BLaER1 (cell line): ENCODE data around the gene EFCAB11.
A peak's percentile ranks its signal among the peaks of the same experiment; 100 is the strongest.

ENCODE experiments used
- H3K27ac ChIP-seq: shearing (Covaris generic); formaldehyde crosslinking; 2 replicates; pipeline ENCODE4 v1.8.1; 2022
- H3K27me3 ChIP-seq: shearing (Covaris generic); formaldehyde crosslinking; 2 replicates; pipeline ENCODE4 v1.8.1; 2022
- H3K36me3 ChIP-seq: shearing (Covaris generic); formaldehyde crosslinking; 2 replicates; pipeline ENCODE4 v1.8.1; 2022
- H3K4me1 ChIP-seq: shearing (Covaris generic); formaldehyde crosslinking; 2 replicates; pipeline ENCODE4 v1.8.1; 2022
- H3K4me2 ChIP-seq: shearing (Covaris generic); formaldehyde crosslinking; 2 replicates; pipeline ENCODE4 v1.8.1; 2022
- H3K4me3 ChIP-seq: shearing (Covaris generic); formaldehyde crosslinking; 2 replicates; pipeline ENCODE4 v1.8.1; 2022
- H3K9ac ChIP-seq: shearing (Covaris generic); formaldehyde crosslinking; 2 replicates; pipeline ENCODE4 v1.8.1; 2022
- H3K9me3 ChIP-seq: shearing (Covaris generic); formaldehyde crosslinking; 2 replicates; pipeline ENCODE4 v1.8.1; 2022
- H4K20me1 ChIP-seq: shearing (Covaris generic); formaldehyde crosslinking; 2 replicates; pipeline ENCODE4 v1.8.1; 2022
- Cebpa-rat ChIP-seq: shearing (Covaris generic); IDR thresholded peaks from 2 replicates; pipeline ENCODE4 v1.8.1; 2022

The EFCAB11 gene

DNA sequence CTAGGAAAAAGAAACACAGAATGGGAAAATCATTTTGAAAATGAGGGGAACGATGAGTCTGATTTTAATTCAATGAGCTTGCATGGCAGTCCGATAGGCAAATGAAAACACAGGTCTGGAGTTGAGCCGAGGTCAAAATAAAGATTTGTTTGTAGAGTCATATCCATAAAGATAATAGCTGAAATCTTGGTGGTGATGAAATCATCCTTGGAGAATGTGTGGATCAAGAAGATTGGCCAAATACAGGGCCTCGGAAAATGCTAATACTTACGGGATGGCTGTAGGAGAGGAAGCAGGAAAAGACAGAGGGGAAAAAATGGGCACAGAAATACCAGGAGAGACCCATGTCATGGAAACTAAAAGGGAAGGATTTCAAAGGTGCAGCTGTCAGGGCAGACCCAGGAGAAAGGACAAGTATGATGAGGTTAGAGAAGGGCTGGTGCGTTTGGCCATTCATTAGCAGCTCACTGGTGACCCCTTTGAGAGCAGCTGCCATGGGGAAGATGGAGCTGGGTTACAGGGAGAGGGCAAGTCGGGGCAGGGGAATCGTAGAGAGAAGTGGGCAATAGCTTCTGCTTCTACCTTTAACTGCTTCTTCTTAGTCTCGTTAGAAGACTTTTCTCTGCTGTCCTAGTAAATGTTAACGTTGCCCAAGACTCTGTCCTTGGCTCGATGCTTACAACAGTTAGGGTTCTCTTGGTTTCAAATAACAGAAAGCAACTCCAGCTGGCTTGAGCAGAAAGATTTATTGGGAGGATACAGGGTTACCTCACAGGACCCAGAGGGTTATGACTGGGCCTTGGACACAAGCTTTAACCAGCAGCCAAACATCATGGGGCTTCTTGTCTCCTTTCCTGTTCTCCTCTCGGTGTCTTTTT lies 161.8 kb downstream of the EFCAB11 start:
- H3K9me3 ChIP-seq, result no peaks in the 10 kb centered on the region
- H3K27ac ChIP-seq, result no peak overlapping the region
- no peaks in the 10 kb centered on the region for H4K20me1 ChIP-seq
- no peaks in the 10 kb centered on the region for H3K4me1 ChIP-seq
- TF ChIP-seq Cebpa-rat, result no peak
- no peak overlapping the region for H3K9ac ChIP-seq
- no peak overlapping the region for H3K4me2 ChIP-seq
- H3K36me3 ChIP-seq, result no peaks in the 10 kb centered on the region
- no peak overlapping the region for H3K4me3 ChIP-seq
- no peaks in the 10 kb centered on the region for H3K27me3 ChIP-seq

DNA sequence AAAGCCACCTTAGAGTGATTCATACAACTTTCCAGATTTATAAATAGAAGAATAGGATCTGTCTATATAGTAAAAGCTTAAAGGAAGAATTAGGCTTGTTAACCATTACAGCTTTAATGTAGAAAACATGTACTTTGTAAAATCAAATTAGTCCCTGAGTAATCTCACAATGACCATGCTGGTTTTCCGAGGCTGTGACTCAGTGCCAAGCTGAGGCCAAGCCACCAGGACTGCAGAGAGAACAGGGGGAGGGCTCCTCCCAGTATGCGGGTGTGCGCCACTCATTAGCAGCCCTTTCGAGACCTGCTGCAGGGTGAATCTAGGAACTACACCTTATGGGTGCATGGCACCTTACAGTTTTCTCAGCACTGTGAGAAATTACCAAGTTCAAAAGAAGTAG lies 167.0 kb downstream of the EFCAB11 start:
- Histone ChIP-seq H3K9me3 (no peaks in the 10 kb centered on the region), H3K4me1 (0 out of 2 replicates have a peak, but pooled peaks cover 3% of the 10 kb centered on the region), H3K9ac (no peak overlapping the region), H3K36me3 (no peaks in the 10 kb centered on the region), H3K4me3 (no peak overlapping the region), H4K20me1 (no peaks in the 10 kb centered on the region), H3K4me2 (no peak overlapping the region), H3K27ac (no peak overlapping the region), H3K27me3 (no peaks in the 10 kb centered on the region)
- TF ChIP-seq Cebpa-rat, result no peak

DNA sequence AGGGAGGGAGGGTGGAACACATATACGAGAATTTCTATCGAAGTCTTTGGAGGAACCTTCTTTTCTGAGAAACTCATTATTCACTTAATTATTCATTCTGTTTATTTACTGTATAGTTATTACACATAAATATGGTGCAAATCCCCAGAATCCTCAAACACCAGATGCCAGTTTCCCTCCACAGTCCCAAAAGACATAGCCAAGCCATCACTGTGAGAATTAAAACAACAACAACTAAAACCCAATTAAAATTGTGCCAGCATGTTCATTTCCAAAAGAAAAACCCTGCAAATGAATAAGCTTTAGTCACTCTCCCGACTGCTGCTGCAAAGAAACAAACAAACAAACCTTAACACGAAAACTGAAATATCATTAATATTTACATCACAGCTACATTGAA lies 173.5 kb downstream of the EFCAB11 start:
- TF ChIP-seq Cebpa-rat, result no peak
- Histone ChIP-seq H3K4me1 (peaks cover 12% of the 10 kb centered on the region), H4K20me1 (no peaks in the 10 kb centered on the region)

GRCh38 chr14:89779707-89780106 lies 174.8 kb downstream of the EFCAB11 start:
- Histone ChIP-seq H3K9me3 (no peaks in the 10 kb centered on the region), H3K4me3 (no peak overlapping the region), H3K27me3 (no peaks in the 10 kb centered on the region), H3K27ac (no peak overlapping the region), H3K4me2 (no peak overlapping the region), H3K4me1 (peaks cover 25% of the 10 kb centered on the region), H3K36me3 (no peaks in the 10 kb centered on the region), H3K9ac (no peak overlapping the region), H4K20me1 (no peaks in the 10 kb centered on the region)
- TF ChIP-seq Cebpa-rat, result no peak

More for the DNA sequence above, 173.5 kb downstream of the EFCAB11 start:
- no peaks in the 10 kb centered on the region for H3K27me3 ChIP-seq
- no peak overlapping the region for H3K4me3 ChIP-seq
- no peak overlapping the region for H3K27ac ChIP-seq
- no peaks in the 10 kb centered on the region for H3K36me3 ChIP-seq
- no peaks in the 10 kb centered on the region for H3K9me3 ChIP-seq
- H3K4me2 ChIP-seq, result no peak overlapping the region
- H3K9ac ChIP-seq, result no peak overlapping the region

GRCh38 chr14:89775946-89776345 lies 178.6 kb downstream of the EFCAB11 start:
- Histone ChIP-seq H3K4me2 (no peak overlapping the region), H3K4me1 (peaks cover 51% of the 10 kb centered on the region), H3K27ac (no peak overlapping the region), H3K27me3 (no peaks in the 10 kb centered on the region), H4K20me1 (no peaks in the 10 kb centered on the region), H3K9ac (no peak overlapping the region), H3K4me3 (no peak overlapping the region), H3K36me3 (no peaks in the 10 kb centered on the region), H3K9me3 (no peaks in the 10 kb centered on the region)
- TF ChIP-seq Cebpa-rat, result no peak

GRCh38 chr14:89775151-89775550 lies 179.4 kb downstream of the EFCAB11 start:
- Histone ChIP-seq H3K9me3 (no peaks in the 10 kb centered on the region), H3K4me1 (peaks cover 53% of the 10 kb centered on the region), H3K27me3 (no peaks in the 10 kb centered on the region), H3K4me2 (no peak overlapping the region), H3K36me3 (no peaks in the 10 kb centered on the region), H3K27ac (0 out of 2 replicates have a peak overlapping the region, but pooled peaks have one; percentile 80), H4K20me1 (no peaks in the 10 kb centered on the region), H3K4me3 (no peak overlapping the region), H3K9ac (no peak overlapping the region)
- TF ChIP-seq Cebpa-rat, result no peak

- no peaks in the 10 kb centered on the region for H3K27me3 ChIP-seq
- H3K9ac ChIP-seq, result peak overlapping the region; percentile 50; the same call in 1 of the 2 replicates
- no peak for TF ChIP-seq Cebpa-rat
- H3K4me1 ChIP-seq, result peaks cover 53% of the 10 kb centered on the region
- no peaks in the 10 kb centered on the region for H3K9me3 ChIP-seq
- H3K4me2 ChIP-seq, result peak overlapping the region; percentile 79
- no peaks in the 10 kb centered on the region for H3K36me3 ChIP-seq
- H3K27ac ChIP-seq, result peak overlapping the region; percentile 80
- peak overlapping the region; percentile 27 for H3K4me3 ChIP-seq
- no peaks in the 10 kb centered on the region for H4K20me1 ChIP-seq
These were observed 180.8 kb downstream of the EFCAB11 start for GRCh38 chr14:89773644-89774316.

DNA sequence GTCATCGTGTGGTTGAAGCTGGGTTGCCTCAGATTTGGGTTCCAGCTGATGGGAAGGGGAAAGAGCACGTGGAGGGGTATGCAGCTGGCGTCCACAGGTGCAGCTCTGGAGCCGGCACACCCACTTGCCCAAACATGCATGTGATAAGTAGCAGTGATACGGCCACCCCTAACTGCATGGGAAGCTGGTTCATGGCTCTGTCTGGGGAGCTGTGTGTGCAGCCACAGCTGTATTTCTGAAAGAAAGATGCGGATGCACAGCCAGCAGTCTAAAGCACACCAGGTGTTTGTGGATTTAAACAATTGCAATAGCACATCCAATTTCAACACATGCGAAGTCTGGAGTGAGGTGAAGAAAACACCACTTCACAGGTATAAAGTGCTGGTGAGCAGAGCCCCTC lies 181.4 kb downstream of the EFCAB11 start:
- peaks cover 54% of the 10 kb centered on the region for H3K4me1 ChIP-seq
- no peaks in the 10 kb centered on the region for H3K27me3 ChIP-seq
- H3K27ac ChIP-seq, result peak overlapping the region; percentile 80
- H3K9me3 ChIP-seq, result no peaks in the 10 kb centered on the region
- peak overlapping the region; percentile 50; the same call in 1 of the 2 replicates for H3K9ac ChIP-seq
- TF ChIP-seq Cebpa-rat, result no peak
- H3K36me3 ChIP-seq, result no peaks in the 10 kb centered on the region
- no peaks in the 10 kb centered on the region for H4K20me1 ChIP-seq
- peak overlapping the region; percentile 27; the same call in 1 of the 2 replicates for H3K4me3 ChIP-seq
- H3K4me2 ChIP-seq, result peak overlapping the region; percentile 79

- H3K9me3 ChIP-seq, result no peaks in the 10 kb centered on the region
- TF ChIP-seq Cebpa-rat, result no peak
- no peak overlapping the region for H3K9ac ChIP-seq
- H3K4me3 ChIP-seq, result no peak overlapping the region
- peak overlapping the region; percentile 59 for H3K4me2 ChIP-seq
- 0 out of 2 replicates have a peak overlapping the region, but pooled peaks have one; percentile 28 for H3K27ac ChIP-seq
- peaks cover 73% of the 10 kb centered on the region for H3K4me1 ChIP-seq
- H3K36me3 ChIP-seq, result no peaks in the 10 kb centered on the region
- no peaks in the 10 kb centered on the region for H3K27me3 ChIP-seq
- H4K20me1 ChIP-seq, result no peaks in the 10 kb centered on the region
These were observed 183.3 kb downstream of the EFCAB11 start for GRCh38 chr14:89771251-89771650.

DNA sequence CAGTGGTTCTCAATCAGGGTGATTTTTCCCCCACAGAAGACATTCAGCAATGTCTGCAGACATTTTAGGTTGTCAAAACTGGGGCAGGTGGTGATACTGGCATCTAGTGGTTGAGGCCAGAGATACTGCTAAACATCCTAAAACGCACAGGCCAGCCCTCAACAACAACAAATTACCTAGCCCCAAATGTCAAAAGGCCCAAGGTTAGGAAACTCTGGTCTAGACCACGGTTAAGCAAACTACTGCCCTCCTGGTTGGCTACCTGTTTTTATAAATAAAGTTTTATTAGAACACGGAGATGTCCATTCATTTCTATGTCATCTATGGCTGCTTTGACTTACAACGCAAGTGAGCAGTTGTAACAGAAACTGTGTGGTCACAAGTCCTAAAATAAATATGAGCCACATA lies 186.7 kb downstream of the EFCAB11 start:
- Histone ChIP-seq H3K9ac (no peak overlapping the region), H4K20me1 (no peaks in the 10 kb centered on the region), H3K36me3 (no peaks in the 10 kb centered on the region), H3K4me3 (no peak overlapping the region), H3K4me1 (peaks cover 40% of the 10 kb centered on the region), H3K4me2 (peak overlapping the region; percentile 38), H3K27me3 (no peaks in the 10 kb centered on the region), H3K27ac (no peak overlapping the region), H3K9me3 (no peaks in the 10 kb centered on the region)
- no peak for TF ChIP-seq Cebpa-rat
